ENCODE results near the gene ZBTB1. TPM values are rescaled to one million over a fixed set of nuclear protein-coding genes. Genes with fewer than 3 reads are reported as not detected.
"Not testable (repeated sequence)": the region's sequence is repeated elsewhere in the genome, so short reads cannot be mapped to it uniquely, and the experiment has no call there.

The ZBTB1 gene
- total RNA-seq, 1 experiment from 2014 or later = 29.4 TPM

- Mint-ChIP-seq H3K4me1 (ENCODE audit: low read depth, unreplicated experiment) (no peaks in the 10 kb centered on the region), H3K4me3 (ENCODE audit: low read depth, unreplicated experiment) (no peak overlapping the region), H3K27me3 (ENCODE audit: unreplicated experiment) (no peaks in the 10 kb centered on the region), H3K36me3 (ENCODE audit: insufficient read depth, unreplicated experiment) (peaks cover 5% of the 10 kb centered on the region), H3K27ac (ENCODE audit: unreplicated experiment) (no peak overlapping the region), H3K9me3 (ENCODE audit: low read depth, unreplicated experiment) (no peaks in the 10 kb centered on the region)
- no peak for TF ChIP-seq CTCF (IDR thresholded peaks at IDR 0.05; ENCODE audit: unreplicated experiment)
- no TSS peak for BruUV-seq (replicated peaks)
- DNase-seq = no peak
- CTCF ChIA-PET = interaction anchor here (0.8 kb wide), 1 partner anchor 12 kb away, joined by 3 read pairs; no protein-coding TSS in a partner anchor
- intact Hi-C loops (cut with micrococcal nuclease; ENCODE audit: unreplicated experiment) = no loop called here
Measured at GRCh38 chr14:64569138-64569631, 64.6 kb downstream of the ZBTB1 start.

GRCh38 chr14:64569646-64570045, 65.1 kb downstream of the ZBTB1 start:
- H3K36me3 Mint-ChIP-seq (ENCODE audit: insufficient read depth, unreplicated experiment); H3K9me3 Mint-ChIP-seq (ENCODE audit: low read depth, unreplicated experiment); H3K4me3 Mint-ChIP-seq (ENCODE audit: low read depth, unreplicated experiment); H3K27me3 Mint-ChIP-seq (ENCODE audit: unreplicated experiment); intact Hi-C loops (cut with micrococcal nuclease; ENCODE audit: unreplicated experiment); BruUV-seq (replicated peaks); H3K4me1 Mint-ChIP-seq (ENCODE audit: low read depth, unreplicated experiment); CTCF ChIA-PET; DNase-seq; H3K27ac Mint-ChIP-seq (ENCODE audit: unreplicated experiment): not testable (repeated sequence)

- DNase-seq = no peak
- H3K27me3 Mint-ChIP-seq (ENCODE audit: unreplicated experiment) = no peaks in the 10 kb centered on the region
- CTCF ChIA-PET = interaction anchor here (0.6 kb wide), 1 partner anchor 328 kb away, joined by 3 read pairs; no protein-coding TSS in a partner anchor
- intact Hi-C loops (cut with micrococcal nuclease; ENCODE audit: unreplicated experiment) = no loop called here
- H3K36me3 Mint-ChIP-seq (ENCODE audit: insufficient read depth, unreplicated experiment) = peaks cover 5% of the 10 kb centered on the region
- H3K27ac Mint-ChIP-seq (ENCODE audit: unreplicated experiment) = no peak overlapping the region
- TF ChIP-seq CTCF (IDR thresholded peaks at IDR 0.05; ENCODE audit: unreplicated experiment) = no peak
- no peaks in the 10 kb centered on the region for H3K4me1 Mint-ChIP-seq (ENCODE audit: low read depth, unreplicated experiment)
- H3K9me3 Mint-ChIP-seq (ENCODE audit: low read depth, unreplicated experiment) = no peaks in the 10 kb centered on the region
- H3K4me3 Mint-ChIP-seq (ENCODE audit: low read depth, unreplicated experiment) = no peak overlapping the region
- no TSS peak for BruUV-seq (replicated peaks)
Measured at GRCh38 chr14:64572386-64573104, 68.0 kb downstream of the ZBTB1 start.

GRCh38 chr14:64573109-64573508, 68.5 kb downstream of the ZBTB1 start:
- Mint-ChIP-seq H3K4me3 (ENCODE audit: low read depth, unreplicated experiment) (no peak overlapping the region), H3K4me1 (ENCODE audit: low read depth, unreplicated experiment) (no peaks in the 10 kb centered on the region), H3K9me3 (ENCODE audit: low read depth, unreplicated experiment) (no peaks in the 10 kb centered on the region), H3K36me3 (ENCODE audit: insufficient read depth, unreplicated experiment) (peaks cover 5% of the 10 kb centered on the region), H3K27ac (ENCODE audit: unreplicated experiment) (no peak overlapping the region), H3K27me3 (ENCODE audit: unreplicated experiment) (no peaks in the 10 kb centered on the region)
- BruUV-seq (replicated peaks) = no TSS peak
- intact Hi-C loops (cut with micrococcal nuclease; ENCODE audit: unreplicated experiment) = no loop called here
- DNase-seq = no peak
- no peak for TF ChIP-seq CTCF (IDR thresholded peaks at IDR 0.05; ENCODE audit: unreplicated experiment)
- CTCF ChIA-PET = no interaction called here

Other genes with a start within 250 kb of the ZBTB1 start
- 0.12 TPM in 1 of 2 replicates, not detected in the other for gene ESR2, start 210.4 kb upstream of the ZBTB1 start, total RNA-seq (2022)
- gene MTHFD1, start 116.4 kb upstream of the ZBTB1 start, total RNA-seq (2022) = 155 and 164 TPM in 2 replicates
- 1.1 and 1.7 TPM in 2 replicates for gene AKAP5, start 39.3 kb upstream of the ZBTB1 start, total RNA-seq (2022)
- gene ZBTB25, start 932 bp upstream of the ZBTB1 start, total RNA-seq (2022) = 10.4 and 11.3 TPM in 2 replicates
- 3.6 and 4.1 TPM in 2 replicates for gene HSPA2, start 36.0 kb downstream of the ZBTB1 start, total RNA-seq (2022)
- 0.40 TPM in 1 of 2 replicates, not detected in the other for gene PPP1R36, start 45.2 kb downstream of the ZBTB1 start, total RNA-seq (2022)
- gene PLEKHG3, start 199.7 kb downstream of the ZBTB1 start, total RNA-seq (2022) = 39.0 and 53.6 TPM in 2 replicates

Measured in Calu3 (cell line).